Cardiac fibroblast (primary cell): ENCODE measurements around the gene TDG.
A peak's percentile ranks its signal among the peaks of the same experiment; 100 is the strongest.

Experiments
- DNase-seq, 2 donors: peaks; one replicate each; pipeline versions ENCODE4 v3.0.0 to v3.0.0-alpha.2; 2010; ENCODE audit warnings: low read depth in 2 of 2
- H3K4me3 ChIP-seq, 2 donors: replicated peaks in 1 of 2; 1 replicate in 1 of 2; 2 replicates in 1 of 2; pipeline ENCODE4 v1.5.1; 2011; ENCODE audit warnings: low read depth in 2 of 2, low read length in 2 of 2, mild to moderate bottlenecking in 2 of 2, moderate library complexity in 1 of 2
- TF ChIP-seq, protein P1 (sequence below): IDR thresholded peaks from one replicate; pipeline ENCODE4 v1.5.1; 2011; ENCODE audit warnings: low read depth, mild to moderate bottlenecking, low read length, inconsistent platforms

The TDG gene

GRCh38 chr12:103975368-103975767 lies 9.7 kb downstream of the TDG start:
- DNase-seq, result no peak
- H3K4me3 ChIP-seq, result no peak overlapping the region
- TF ChIP-seq, protein P1, sequence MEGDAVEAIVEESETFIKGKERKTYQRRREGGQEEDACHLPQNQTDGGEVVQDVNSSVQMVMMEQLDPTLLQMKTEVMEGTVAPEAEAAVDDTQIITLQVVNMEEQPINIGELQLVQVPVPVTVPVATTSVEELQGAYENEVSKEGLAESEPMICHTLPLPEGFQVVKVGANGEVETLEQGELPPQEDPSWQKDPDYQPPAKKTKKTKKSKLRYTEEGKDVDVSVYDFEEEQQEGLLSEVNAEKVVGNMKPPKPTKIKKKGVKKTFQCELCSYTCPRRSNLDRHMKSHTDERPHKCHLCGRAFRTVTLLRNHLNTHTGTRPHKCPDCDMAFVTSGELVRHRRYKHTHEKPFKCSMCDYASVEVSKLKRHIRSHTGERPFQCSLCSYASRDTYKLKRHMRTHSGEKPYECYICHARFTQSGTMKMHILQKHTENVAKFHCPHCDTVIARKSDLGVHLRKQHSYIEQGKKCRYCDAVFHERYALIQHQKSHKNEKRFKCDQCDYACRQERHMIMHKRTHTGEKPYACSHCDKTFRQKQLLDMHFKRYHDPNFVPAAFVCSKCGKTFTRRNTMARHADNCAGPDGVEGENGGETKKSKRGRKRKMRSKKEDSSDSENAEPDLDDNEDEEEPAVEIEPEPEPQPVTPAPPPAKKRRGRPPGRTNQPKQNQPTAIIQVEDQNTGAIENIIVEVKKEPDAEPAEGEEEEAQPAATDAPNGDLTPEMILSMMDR, result no peak

DNA sequence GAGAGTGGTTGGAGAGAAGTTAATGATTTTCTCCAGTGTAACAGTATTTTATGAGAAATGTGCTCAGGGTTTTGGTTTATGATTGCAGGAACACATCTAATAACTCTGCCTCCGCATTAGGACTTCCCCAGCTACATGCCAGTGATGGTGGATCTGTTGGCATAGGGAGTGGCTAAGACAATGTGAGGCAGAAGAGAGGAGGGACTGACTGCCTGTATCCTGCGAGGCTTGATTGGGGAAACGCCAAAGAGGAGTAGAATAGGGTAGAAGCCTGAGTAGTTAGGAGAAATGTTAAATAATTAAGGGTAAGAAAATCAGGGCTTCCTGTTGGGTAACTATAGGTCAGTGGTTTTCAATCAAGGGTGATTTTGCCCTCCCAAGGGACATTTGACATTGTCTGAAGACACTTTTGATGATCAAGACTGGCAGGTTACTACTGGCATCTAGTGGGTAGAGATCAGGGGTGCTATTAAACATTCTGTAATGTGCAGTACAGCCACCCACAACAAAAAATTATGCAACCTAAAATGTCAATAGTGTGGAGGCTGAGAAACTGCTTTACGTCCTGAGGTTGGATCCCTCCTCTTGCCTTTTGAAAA lies 12.8 kb downstream of the TDG start:
- TF ChIP-seq, protein P1, result no peak
- DNase-seq, result no peak
- no peak overlapping the region for H3K4me3 ChIP-seq

DNA sequence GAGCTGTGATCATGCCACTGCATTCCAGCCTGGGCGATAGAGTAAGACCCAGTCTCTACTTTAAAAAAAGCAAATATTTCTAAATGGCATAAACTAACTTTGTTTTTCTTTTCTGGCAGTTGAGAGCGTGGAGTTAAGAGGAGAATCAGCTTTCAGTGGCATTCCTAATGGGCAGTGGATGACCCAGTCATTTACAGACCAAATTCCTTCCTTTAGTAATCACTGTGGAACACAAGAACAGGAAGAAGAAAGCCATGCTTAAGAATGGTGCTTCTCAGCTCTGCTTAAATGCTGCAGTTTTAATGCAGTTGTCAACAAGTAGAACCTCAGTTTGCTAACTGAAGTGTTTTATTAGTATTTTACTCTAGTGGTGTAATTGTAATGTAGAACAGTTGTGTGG lies 21.2 kb downstream of the TDG start:
- TF ChIP-seq, protein P1, result no peak
- DNase-seq, result peak in 1 of 2 donors; percentile 22

DNA sequence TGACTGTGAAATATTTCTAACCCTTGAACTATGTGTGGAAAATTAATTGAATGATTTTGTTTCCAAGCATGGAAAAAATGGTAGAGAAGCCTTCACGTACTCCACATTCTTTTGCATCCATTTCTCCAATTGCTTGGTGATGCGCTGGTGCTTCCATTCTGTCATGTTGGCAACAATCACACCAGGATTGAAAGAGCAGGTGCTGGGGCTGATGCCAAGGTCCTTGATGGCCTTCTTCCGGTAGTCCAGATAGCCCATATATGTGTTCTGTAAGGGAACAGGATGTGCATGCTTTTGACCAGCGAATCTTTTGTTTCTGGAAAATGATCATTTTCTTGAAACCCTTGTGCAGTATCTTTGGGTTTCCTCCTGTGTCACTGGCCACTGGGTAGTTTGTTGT lies 28.6 kb downstream of the TDG start:
- H3K4me3 ChIP-seq, result no peak overlapping the region
- TF ChIP-seq, protein P1, result no peak
- no peak for DNase-seq

More for the DNA sequence above, 21.2 kb downstream of the TDG start:
- no peak overlapping the region for H3K4me3 ChIP-seq

DNA sequence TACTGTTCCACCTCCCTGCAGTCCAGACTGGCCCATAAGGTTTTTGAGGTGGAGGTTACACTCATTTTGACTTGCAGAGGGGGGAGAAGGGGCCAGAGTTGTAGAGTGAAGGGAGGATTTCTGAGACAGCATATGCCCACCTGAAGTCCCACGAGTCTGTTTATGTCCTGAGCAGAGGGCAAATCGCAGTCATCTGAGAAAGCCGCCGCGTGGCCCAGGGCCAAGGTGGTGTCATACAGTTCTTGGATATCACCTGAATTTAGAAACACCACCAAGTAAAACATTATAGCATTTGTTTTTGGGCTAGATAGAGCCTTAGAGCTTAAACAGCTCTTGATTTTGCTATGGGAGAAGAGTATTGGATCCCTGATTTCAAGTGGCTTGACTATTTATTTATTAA lies 30.9 kb downstream of the TDG start:
- no peak for DNase-seq
- TF ChIP-seq, protein P1, result no peak
- H3K4me3 ChIP-seq, result no peak overlapping the region

DNA sequence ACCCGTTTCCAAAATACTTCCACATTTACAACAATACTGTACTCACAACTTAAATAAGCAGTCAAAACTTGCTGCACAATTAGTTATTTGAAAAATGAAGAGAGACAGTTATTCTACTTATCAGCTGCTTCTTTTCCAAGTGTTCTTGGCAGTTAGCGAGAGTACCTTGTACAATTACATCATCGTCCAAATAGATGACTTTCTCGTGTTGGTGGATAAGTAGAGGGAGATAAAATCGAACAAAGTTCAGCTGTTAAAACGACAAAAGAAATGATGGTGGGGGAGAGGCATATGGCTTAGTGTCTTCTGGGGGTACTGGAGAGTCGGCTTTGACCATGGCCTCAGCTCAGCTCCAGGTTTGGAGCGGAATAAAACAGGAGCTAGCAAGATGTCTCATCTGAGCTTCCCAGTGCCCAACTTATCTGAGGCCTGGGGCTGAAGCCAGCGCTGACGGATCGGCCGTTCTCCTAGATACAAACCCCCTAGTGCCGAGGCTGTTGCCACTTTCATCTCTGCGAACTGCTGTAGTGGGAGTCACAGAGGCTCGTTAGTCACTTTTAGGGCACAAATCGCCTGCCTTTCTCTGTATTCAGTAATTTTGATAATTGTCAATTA lies 31.7 kb downstream of the TDG start:
- DNase-seq, result peak; percentile 23 to 69
- TF ChIP-seq, protein P1, result no peak
- H3K4me3 ChIP-seq, result no peak overlapping the region
